ENCODE measurements around the gene MPRIP.

MPRIP gene

DNA sequence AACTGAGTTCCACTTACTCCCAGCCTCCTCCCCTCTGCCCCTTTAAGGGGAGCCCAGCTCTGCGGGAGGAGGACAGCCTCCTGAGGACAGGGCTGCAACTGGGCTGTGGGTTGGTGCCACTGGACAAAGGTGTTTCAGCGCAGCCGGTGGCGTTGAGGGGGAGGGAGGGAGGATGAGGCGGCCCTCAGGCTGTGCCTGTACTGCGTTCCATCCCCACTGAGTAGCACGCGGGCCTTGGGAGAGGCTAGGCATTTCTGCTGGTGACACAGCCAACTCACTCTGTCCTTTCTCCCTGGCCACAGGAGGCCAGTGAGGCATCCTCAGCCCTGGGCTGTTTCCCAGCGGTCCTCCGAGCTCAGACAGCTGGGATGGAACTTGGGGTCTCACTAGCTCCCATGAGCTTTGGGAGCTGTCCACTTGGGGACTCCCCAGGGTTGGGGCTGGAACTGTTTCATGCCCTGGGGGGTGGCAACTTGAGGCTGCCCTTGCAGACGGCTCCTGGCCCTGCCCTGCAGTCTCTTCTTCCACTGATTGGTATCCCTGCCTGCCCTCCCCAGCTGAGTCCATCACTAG is 70.5 kb downstream of the MPRIP start:
- Histone ChIP-seq H3K9ac (ENCODE audit: low read length) (no peak overlapping the region), H3K36me3 (ENCODE audit: control insufficient read depth, low read depth, low read length) (no peaks in the 10 kb centered on the region), H3K27ac (ENCODE audit: low read length) (no peak overlapping the region), H3K9me3 (ENCODE audit: control insufficient read depth, low read depth, low read length) (no peaks in the 10 kb centered on the region), H3K4me1 (ENCODE audit: control insufficient read depth, low read depth, low read length) (no peaks in the 10 kb centered on the region), H3K27me3 (ENCODE audit: control insufficient read depth, insufficient read depth, low read length) (no peaks in the 10 kb centered on the region), H3K4me3 (ENCODE audit: low read length) (no peak overlapping the region)

DNA sequence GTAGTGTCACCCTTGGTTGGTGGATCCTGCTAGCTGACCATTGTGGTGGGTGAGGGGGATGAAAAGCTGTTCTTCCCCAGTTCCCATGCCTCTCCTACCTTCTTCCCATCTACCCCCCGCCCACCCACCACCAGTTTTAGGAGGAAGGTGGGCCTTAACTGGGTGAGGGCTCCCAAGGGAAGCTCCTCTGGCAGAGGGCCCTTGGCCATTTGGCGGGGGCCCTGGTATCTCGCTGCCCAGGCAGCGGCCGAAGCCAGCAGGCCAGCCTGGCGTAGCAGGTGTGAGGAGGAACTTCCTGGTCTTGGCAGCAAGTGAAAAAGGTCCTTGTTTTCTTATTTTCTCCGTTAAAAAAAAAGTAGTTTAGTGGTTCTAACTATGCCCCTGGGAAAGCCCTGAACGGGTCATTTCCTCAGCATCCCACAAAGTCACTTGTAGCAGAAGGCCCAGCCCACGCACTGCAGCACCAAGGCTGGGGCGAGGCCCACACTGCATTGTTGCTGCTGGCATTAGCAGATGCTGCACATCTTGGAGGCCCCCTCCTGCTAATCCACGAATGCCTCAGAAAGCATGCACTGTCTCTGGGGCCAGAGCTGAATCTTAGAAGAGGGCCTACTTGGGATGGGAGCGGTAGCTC is 72.5 kb downstream of the MPRIP start:
- H3K36me3 ChIP-seq (ENCODE audit: control insufficient read depth, low read depth, low read length) = no peaks in the 10 kb centered on the region
- H3K9ac ChIP-seq (ENCODE audit: low read length) = no peak overlapping the region
- H3K4me1 ChIP-seq (ENCODE audit: control insufficient read depth, low read depth, low read length) = no peaks in the 10 kb centered on the region
- no peak overlapping the region for H3K27ac ChIP-seq (ENCODE audit: low read length)
- no peaks in the 10 kb centered on the region for H3K27me3 ChIP-seq (ENCODE audit: control insufficient read depth, insufficient read depth, low read length)
- no peak overlapping the region for H3K4me3 ChIP-seq (ENCODE audit: low read length)
- H3K9me3 ChIP-seq (ENCODE audit: control insufficient read depth, low read depth, low read length) = no peaks in the 10 kb centered on the region

DNA sequence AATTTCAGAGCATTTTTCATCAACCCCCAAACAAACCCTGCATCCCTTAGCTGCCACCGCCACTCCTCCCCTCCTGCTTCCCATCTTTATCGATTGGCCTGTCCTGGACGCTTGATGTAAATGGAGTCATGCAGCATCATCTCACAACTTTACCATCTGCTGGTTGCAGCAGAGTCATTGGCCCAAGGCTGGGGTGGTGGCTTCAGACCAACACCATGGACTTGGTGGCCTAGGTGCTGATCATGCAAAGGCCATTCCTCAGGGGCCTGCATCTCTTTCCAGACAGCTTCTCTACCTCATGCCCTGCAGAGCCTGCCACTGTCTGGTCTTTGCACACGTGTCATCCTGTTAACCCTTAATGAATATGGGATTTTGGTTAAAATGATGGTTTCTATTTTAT is 73.4 kb downstream of the MPRIP start:
- H3K9ac ChIP-seq (ENCODE audit: low read length) = no peak overlapping the region
- no peaks in the 10 kb centered on the region for H3K4me1 ChIP-seq (ENCODE audit: control insufficient read depth, low read depth, low read length)
- H3K4me3 ChIP-seq (ENCODE audit: low read length) = no peak overlapping the region
- no peaks in the 10 kb centered on the region for H3K27me3 ChIP-seq (ENCODE audit: control insufficient read depth, insufficient read depth, low read length)
- H3K36me3 ChIP-seq (ENCODE audit: control insufficient read depth, low read depth, low read length) = no peaks in the 10 kb centered on the region
- no peaks in the 10 kb centered on the region for H3K9me3 ChIP-seq (ENCODE audit: control insufficient read depth, low read depth, low read length)
- no peak overlapping the region for H3K27ac ChIP-seq (ENCODE audit: low read length)

DNA sequence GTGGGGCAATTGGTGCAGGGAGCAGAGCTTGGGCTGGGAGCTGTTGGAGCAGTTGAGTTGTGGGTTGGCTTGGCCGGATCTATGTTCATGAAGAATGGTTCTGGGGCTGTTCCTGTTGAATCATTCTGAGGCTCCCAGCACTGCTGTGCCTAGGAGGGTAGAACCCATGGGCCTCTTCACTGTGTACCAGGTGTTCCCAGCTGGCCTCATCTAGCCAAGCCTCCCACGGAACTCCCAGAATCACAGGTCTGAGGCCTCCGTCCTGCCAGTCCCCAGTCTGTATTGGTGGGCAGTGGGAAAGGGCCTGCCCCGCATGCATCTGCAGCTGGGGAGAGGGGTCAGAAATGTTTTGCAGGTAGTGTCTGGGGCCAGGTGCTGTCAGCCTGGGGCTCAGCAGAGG is 74.1 kb downstream of the MPRIP start:
- no peaks in the 10 kb centered on the region for H3K36me3 ChIP-seq (ENCODE audit: control insufficient read depth, low read depth, low read length)
- H3K4me1 ChIP-seq (ENCODE audit: control insufficient read depth, low read depth, low read length) = no peaks in the 10 kb centered on the region
- no peak overlapping the region for H3K9ac ChIP-seq (ENCODE audit: low read length)
- no peaks in the 10 kb centered on the region for H3K9me3 ChIP-seq (ENCODE audit: control insufficient read depth, low read depth, low read length)
- H3K27me3 ChIP-seq (ENCODE audit: control insufficient read depth, insufficient read depth, low read length) = no peaks in the 10 kb centered on the region
- H3K4me3 ChIP-seq (ENCODE audit: low read length) = no peak overlapping the region
- H3K27ac ChIP-seq (ENCODE audit: low read length) = no peak overlapping the region

DNA sequence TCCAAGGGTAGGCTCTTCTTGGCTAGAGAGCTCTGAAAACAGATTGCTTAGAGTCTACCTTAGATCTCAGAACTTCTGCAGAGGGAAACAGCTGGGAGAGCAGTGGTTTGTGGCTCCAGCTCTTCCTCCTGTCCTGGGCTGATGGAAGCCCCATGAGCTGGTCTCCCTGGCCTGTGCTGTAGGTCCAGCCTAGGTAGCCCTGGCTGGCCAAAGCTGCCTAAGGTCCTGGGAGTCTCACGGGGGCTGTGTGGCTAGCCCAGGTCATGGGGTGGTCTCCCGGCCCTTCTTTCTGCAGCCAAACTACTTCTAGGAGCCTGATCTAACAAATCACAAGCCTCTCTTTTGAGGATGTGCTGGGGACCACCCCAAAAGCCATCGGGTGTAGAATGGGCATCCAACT is 75.7 kb downstream of the MPRIP start:
- H3K36me3 ChIP-seq (ENCODE audit: control insufficient read depth, low read depth, low read length) = no peaks in the 10 kb centered on the region
- no peak overlapping the region for H3K9ac ChIP-seq (ENCODE audit: low read length)
- no peak overlapping the region for H3K27ac ChIP-seq (ENCODE audit: low read length)
- H3K4me3 ChIP-seq (ENCODE audit: low read length) = no peak overlapping the region
- H3K27me3 ChIP-seq (ENCODE audit: control insufficient read depth, insufficient read depth, low read length) = no peaks in the 10 kb centered on the region
- no peaks in the 10 kb centered on the region for H3K9me3 ChIP-seq (ENCODE audit: control insufficient read depth, low read depth, low read length)
- no peaks in the 10 kb centered on the region for H3K4me1 ChIP-seq (ENCODE audit: control insufficient read depth, low read depth, low read length)

DNA sequence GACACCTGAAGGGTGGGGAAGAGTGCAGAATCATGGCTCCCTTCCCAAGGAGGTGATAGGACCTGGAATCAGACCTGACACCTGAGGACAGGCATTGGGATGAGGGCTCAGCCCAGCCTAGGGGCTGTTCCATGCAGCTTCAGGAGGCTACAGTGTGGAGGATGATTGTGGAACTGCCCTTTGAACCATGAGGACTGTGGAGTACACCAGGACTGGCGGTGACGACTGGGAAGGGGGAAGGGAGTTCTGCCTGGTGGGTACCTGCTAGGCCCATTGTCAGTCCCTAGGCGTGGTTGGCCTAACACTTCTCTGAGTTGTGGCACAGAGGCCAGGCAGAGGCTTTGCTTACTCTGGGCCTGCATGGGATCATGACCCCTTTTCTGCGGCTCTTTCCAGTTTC is 76.1 kb downstream of the MPRIP start:
- H3K4me1 ChIP-seq (ENCODE audit: control insufficient read depth, low read depth, low read length) = no peaks in the 10 kb centered on the region
- no peaks in the 10 kb centered on the region for H3K36me3 ChIP-seq (ENCODE audit: control insufficient read depth, low read depth, low read length)
- no peak overlapping the region for H3K9ac ChIP-seq (ENCODE audit: low read length)
- H3K9me3 ChIP-seq (ENCODE audit: control insufficient read depth, low read depth, low read length) = no peaks in the 10 kb centered on the region
- H3K4me3 ChIP-seq (ENCODE audit: low read length) = no peak overlapping the region
- H3K27me3 ChIP-seq (ENCODE audit: control insufficient read depth, insufficient read depth, low read length) = no peaks in the 10 kb centered on the region
- H3K27ac ChIP-seq (ENCODE audit: low read length) = no peak overlapping the region

DNA sequence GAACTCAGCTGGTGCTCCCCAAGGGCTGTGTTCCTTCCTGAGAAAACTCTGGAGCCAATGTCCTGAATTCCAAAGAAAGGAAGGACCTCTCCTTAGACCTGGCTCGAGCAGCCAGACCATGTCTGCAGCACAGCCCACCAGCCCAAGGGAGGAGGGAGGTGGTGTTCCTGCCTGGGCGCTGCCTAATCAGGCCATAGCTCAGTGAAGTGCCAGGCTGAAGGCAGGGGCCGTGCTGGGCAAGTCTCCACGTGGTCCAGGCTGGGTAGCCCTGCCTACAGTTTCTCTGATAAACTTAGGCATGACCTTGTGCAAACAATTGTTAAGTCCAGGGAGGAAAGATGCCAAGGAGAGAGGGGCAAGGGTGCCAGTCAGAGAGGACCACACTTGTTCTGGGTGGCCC is 76.8 kb downstream of the MPRIP start:
- Histone ChIP-seq H3K4me3 (ENCODE audit: low read length) (no peak overlapping the region), H3K4me1 (ENCODE audit: control insufficient read depth, low read depth, low read length) (no peaks in the 10 kb centered on the region), H3K9ac (ENCODE audit: low read length) (no peak overlapping the region), H3K27me3 (ENCODE audit: control insufficient read depth, insufficient read depth, low read length) (no peaks in the 10 kb centered on the region), H3K27ac (ENCODE audit: low read length) (no peak overlapping the region), H3K9me3 (ENCODE audit: control insufficient read depth, low read depth, low read length) (no peaks in the 10 kb centered on the region), H3K36me3 (ENCODE audit: control insufficient read depth, low read depth, low read length) (no peaks in the 10 kb centered on the region)

DNA sequence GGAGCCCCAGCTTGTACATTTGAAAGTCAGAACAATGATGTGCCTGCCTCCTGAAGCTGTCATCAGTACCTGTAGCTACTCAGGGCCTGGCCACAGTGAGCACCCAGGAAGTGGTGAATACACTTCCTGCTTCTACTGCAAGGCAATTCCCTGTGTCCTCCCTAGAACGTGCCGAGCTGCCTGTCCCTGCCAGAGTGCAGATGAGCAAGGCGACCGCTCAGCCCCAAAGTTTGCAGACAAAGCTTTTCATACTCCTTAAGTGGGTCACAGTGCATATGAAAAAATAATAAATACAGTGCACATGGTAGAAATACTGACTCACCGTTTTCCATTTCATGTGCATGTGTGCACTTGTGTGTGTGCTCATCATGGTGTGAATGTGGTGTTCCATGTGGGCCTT is 77.3 kb downstream of the MPRIP start:
- Histone ChIP-seq H3K9me3 (ENCODE audit: control insufficient read depth, low read depth, low read length) (no peaks in the 10 kb centered on the region), H3K27ac (ENCODE audit: low read length) (no peak overlapping the region), H3K4me3 (ENCODE audit: low read length) (no peak overlapping the region), H3K9ac (ENCODE audit: low read length) (no peak overlapping the region), H3K27me3 (ENCODE audit: control insufficient read depth, insufficient read depth, low read length) (no peaks in the 10 kb centered on the region), H3K36me3 (ENCODE audit: control insufficient read depth, low read depth, low read length) (no peaks in the 10 kb centered on the region), H3K4me1 (ENCODE audit: control insufficient read depth, low read depth, low read length) (no peaks in the 10 kb centered on the region)

DNA sequence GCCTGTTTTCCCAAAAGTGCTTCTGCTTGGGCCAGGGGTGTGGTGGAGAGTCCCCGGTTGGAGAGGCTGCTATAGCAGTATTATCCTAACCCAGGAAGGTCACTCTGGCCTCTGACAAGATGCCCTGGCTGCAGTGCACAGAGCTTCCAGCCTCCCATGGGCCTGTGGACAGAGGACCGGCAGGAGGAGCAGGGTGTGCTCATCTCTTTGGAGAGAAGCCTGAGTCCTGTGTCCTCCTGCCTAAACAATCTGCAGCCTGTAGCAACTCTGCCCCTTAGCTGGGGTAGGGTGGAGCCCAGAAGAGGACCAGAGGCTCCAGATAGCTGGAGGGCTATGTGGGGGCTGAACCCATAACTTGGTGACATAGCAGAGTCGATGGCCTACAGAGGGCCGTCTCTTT is 78.0 kb downstream of the MPRIP start:
- Histone ChIP-seq H3K27me3 (ENCODE audit: control insufficient read depth, insufficient read depth, low read length) (no peaks in the 10 kb centered on the region), H3K4me3 (ENCODE audit: low read length) (no peak overlapping the region), H3K9ac (ENCODE audit: low read length) (no peak overlapping the region), H3K9me3 (ENCODE audit: control insufficient read depth, low read depth, low read length) (no peaks in the 10 kb centered on the region), H3K4me1 (ENCODE audit: control insufficient read depth, low read depth, low read length) (no peaks in the 10 kb centered on the region), H3K27ac (ENCODE audit: low read length) (no peak overlapping the region), H3K36me3 (ENCODE audit: control insufficient read depth, low read depth, low read length) (no peaks in the 10 kb centered on the region)

DNA sequence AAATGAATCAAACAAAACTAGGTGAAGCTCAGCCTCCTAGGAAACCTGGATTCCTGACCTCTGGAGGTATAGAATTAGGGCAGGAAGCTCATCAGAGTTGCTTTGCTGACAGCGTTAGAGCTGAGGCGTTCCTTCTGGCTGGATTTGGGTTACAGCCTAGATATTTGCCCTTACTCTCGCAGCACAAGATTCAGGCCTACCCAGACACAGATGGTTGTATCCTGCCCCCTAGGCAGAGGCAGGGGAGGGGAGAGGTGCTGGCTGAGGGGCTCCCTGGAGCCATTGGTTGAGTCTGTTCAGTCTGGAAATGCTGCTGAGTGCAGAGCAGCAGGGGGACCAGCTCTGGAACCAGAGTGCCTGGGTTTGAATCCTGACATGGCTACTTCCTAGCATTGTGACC is 78.4 kb downstream of the MPRIP start:
- no peaks in the 10 kb centered on the region for H3K27me3 ChIP-seq (ENCODE audit: control insufficient read depth, insufficient read depth, low read length)
- no peak overlapping the region for H3K27ac ChIP-seq (ENCODE audit: low read length)
- no peaks in the 10 kb centered on the region for H3K4me1 ChIP-seq (ENCODE audit: control insufficient read depth, low read depth, low read length)
- H3K9me3 ChIP-seq (ENCODE audit: control insufficient read depth, low read depth, low read length) = no peaks in the 10 kb centered on the region
- no peak overlapping the region for H3K4me3 ChIP-seq (ENCODE audit: low read length)
- no peaks in the 10 kb centered on the region for H3K36me3 ChIP-seq (ENCODE audit: control insufficient read depth, low read depth, low read length)
- H3K9ac ChIP-seq (ENCODE audit: low read length) = no peak overlapping the region

DNA sequence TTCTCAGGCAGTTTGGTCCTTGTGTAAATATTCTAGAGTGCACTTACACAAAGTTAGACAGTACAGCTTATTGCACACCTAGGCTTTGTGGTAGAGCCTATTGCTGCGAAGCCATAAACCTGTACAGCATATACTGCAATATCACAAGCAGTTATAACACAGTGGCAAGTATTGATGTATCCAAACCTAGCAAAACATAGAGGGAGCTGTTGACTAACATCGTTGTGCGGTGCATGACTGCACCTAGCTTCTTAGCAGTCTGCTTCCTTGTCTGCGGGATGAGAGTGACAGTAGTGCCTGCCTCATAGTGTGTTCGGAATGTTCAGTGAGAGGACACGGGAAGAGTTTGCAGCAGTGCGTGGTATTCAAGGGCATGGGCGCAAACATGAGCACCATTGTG is 78.9 kb downstream of the MPRIP start:
- Histone ChIP-seq H3K4me3 (ENCODE audit: low read length) (no peak overlapping the region), H3K36me3 (ENCODE audit: control insufficient read depth, low read depth, low read length) (no peaks in the 10 kb centered on the region), H3K9ac (ENCODE audit: low read length) (no peak overlapping the region), H3K27ac (ENCODE audit: low read length) (no peak overlapping the region), H3K4me1 (ENCODE audit: control insufficient read depth, low read depth, low read length) (no peaks in the 10 kb centered on the region), H3K9me3 (ENCODE audit: control insufficient read depth, low read depth, low read length) (no peaks in the 10 kb centered on the region), H3K27me3 (ENCODE audit: control insufficient read depth, insufficient read depth, low read length) (no peaks in the 10 kb centered on the region)

DNA sequence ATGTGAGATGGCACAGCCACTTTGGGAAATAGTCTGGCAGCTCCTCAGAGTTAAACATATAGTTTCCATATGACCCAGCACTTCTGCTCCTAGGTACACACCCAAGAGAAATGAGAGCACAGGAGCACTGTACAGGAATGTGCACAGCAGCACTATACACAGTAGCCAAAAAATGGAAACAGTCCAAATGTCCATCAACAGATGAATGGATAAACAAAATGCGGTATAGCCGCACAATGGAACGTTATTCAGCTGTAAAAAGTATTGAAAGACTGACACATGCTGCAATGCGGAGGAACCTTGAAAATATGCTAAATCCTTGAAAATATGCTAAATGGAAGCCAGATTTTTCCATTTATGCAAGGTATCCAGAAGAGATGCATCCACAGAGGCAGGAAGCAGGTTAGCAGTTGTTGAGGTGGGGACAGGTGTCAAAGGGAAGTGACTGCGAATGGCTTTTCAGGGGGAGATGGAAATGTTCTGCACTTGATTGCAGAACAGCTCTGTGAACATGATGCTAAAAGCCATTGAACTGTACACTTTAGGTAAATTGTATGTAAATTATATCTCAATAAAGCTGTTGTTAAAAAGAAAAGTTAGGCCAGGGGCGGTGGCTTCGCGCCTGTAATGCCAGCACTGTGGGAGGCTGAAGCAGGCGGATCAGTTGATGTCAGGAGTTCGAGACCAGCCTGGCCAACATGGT is 80.7 kb downstream of the MPRIP start:
- H3K4me1 ChIP-seq (ENCODE audit: control insufficient read depth, low read depth, low read length) = no peaks in the 10 kb centered on the region
- no peak overlapping the region for H3K27ac ChIP-seq (ENCODE audit: low read length)

More for the DNA sequence above, 80.7 kb downstream of the MPRIP start:
- H3K4me3 ChIP-seq (ENCODE audit: low read length) = no peak overlapping the region
- H3K36me3 ChIP-seq (ENCODE audit: control insufficient read depth, low read depth, low read length) = no peaks in the 10 kb centered on the region
- H3K9ac ChIP-seq (ENCODE audit: low read length) = no peak overlapping the region
- no peaks in the 10 kb centered on the region for H3K27me3 ChIP-seq (ENCODE audit: control insufficient read depth, insufficient read depth, low read length)
- no peaks in the 10 kb centered on the region for H3K9me3 ChIP-seq (ENCODE audit: control insufficient read depth, low read depth, low read length)
